ENCODE measurements around the gene MLXIP.

MLXIP gene

DNA sequence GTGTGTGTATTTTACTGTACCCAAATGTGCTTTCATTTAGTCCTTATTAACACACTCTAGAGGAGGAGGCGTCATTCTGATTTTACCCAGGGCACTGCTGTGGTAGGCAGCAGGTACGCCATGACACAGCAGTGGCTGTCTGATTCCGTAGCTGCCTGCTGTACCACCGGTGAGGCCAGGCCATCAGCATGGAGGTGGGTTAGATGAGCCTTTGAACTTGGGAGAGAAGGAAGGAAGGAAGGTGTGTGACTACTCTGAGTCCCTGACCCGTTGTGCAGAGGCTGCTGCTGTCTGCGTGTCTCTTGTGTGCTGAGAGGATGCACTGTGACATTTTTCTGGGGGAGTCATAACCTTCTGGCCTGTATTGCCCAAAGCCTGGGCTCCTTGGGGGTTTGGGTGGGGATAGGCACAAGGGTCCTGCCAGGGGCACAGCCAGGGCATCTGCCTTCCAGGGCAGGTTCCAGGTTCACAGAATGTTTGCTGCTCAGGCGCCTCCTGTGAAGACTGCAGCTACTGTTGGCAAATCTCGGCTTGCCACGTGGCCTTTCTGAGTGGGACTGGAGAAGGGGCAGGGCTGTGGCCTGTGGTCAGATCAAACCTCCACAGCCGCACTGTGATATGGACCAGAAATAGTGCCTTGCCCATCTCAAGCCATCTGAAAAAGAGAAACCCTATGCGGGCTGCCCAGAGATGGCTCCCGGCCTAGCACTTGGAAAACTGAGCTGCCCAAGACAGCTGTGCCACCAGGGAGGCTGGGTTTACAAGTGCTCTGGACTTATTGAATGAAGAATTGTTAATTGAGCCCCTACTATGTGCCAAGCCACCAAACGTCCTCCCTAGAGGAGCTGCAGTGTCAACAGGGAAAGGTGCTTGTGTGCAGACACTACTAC lies 47.1 kb downstream of the MLXIP start:
- WGBS, 2 experiments = 94% methylated on average over 13 of the region's 13 CpGs
- no peak overlapping the region for H3K27ac ChIP-seq (ENCODE audit: insufficient read depth, low read depth, low read length, poor library complexity, severe bottlenecking)

DNA sequence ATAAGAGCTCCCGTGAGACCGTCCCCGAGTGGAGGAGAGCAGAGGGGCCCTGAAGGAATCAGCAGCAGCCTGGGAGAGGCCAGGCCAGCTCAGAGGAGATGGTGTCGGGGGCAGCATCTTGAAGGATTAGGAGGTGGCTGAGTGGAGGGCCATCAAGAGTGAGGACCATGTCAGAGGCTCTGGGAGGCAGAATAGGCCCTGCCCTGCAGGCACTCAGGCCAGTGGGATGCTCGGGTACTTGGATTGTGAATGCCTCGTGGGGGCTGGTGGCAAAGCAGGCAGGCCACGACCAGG lies 47.7 kb downstream of the MLXIP start:
- Histone ChIP-seq H3K36me3 (ENCODE audit: control insufficient read depth, insufficient read depth, low read length) (no peaks in the 10 kb centered on the region), H3K4me3 (ENCODE audit: insufficient read depth, low read depth, low read length) (no peak overlapping the region), H3K27ac (ENCODE audit: insufficient read depth, low read depth, low read length, poor library complexity, severe bottlenecking) (no peak overlapping the region), H3K9me3 (ENCODE audit: control insufficient read depth, low read length) (no peaks in the 10 kb centered on the region), H3K4me1 (ENCODE audit: control insufficient read depth, insufficient read depth, low read length) (no peaks in the 10 kb centered on the region), H3K27me3 (ENCODE audit: control insufficient read depth, insufficient read depth, low read length, poor library complexity, severe bottlenecking) (no peaks in the 10 kb centered on the region)
- WGBS, 2 experiments = 89 to 91% methylated on average over 7 of the region's 7 CpGs

More for the DNA sequence above, 47.1 kb downstream of the MLXIP start:
- no peak overlapping the region for H3K4me3 ChIP-seq (ENCODE audit: insufficient read depth, low read depth, low read length)
- no peaks in the 10 kb centered on the region for H3K9me3 ChIP-seq (ENCODE audit: control insufficient read depth, low read length)
- H3K36me3 ChIP-seq (ENCODE audit: control insufficient read depth, insufficient read depth, low read length) = no peaks in the 10 kb centered on the region
- H3K27me3 ChIP-seq (ENCODE audit: control insufficient read depth, insufficient read depth, low read length, poor library complexity, severe bottlenecking) = no peaks in the 10 kb centered on the region
- no peaks in the 10 kb centered on the region for H3K4me1 ChIP-seq (ENCODE audit: control insufficient read depth, insufficient read depth, low read length)

- WGBS, 2 experiments = 91% methylated on average over 15 of the region's 15 CpGs
- no peaks in the 10 kb centered on the region for H3K36me3 ChIP-seq (ENCODE audit: control insufficient read depth, insufficient read depth, low read length)
- H3K4me1 ChIP-seq (ENCODE audit: control insufficient read depth, insufficient read depth, low read length) = no peaks in the 10 kb centered on the region
- no peak overlapping the region for H3K27ac ChIP-seq (ENCODE audit: insufficient read depth, low read depth, low read length, poor library complexity, severe bottlenecking)
- no peaks in the 10 kb centered on the region for H3K27me3 ChIP-seq (ENCODE audit: control insufficient read depth, insufficient read depth, low read length, poor library complexity, severe bottlenecking)
- no peaks in the 10 kb centered on the region for H3K9me3 ChIP-seq (ENCODE audit: control insufficient read depth, low read length)
- H3K4me3 ChIP-seq (ENCODE audit: insufficient read depth, low read depth, low read length) = no peak overlapping the region
Measured at GRCh38 chr12:122126713-122127597, 48.4 kb downstream of the MLXIP start.

- Histone ChIP-seq H3K9me3 (ENCODE audit: control insufficient read depth, low read length) (no peaks in the 10 kb centered on the region), H3K4me3 (ENCODE audit: insufficient read depth, low read depth, low read length) (no peak overlapping the region), H3K4me1 (ENCODE audit: control insufficient read depth, insufficient read depth, low read length) (no peaks in the 10 kb centered on the region), H3K27me3 (ENCODE audit: control insufficient read depth, insufficient read depth, low read length, poor library complexity, severe bottlenecking) (no peaks in the 10 kb centered on the region), H3K36me3 (ENCODE audit: control insufficient read depth, insufficient read depth, low read length) (no peaks in the 10 kb centered on the region), H3K27ac (ENCODE audit: insufficient read depth, low read depth, low read length, poor library complexity, severe bottlenecking) (no peak overlapping the region)
- WGBS, 2 experiments = 93 to 95% methylated on average over 13 of the region's 13 CpGs
Measured at GRCh38 chr12:122127839-122128238, 49.3 kb downstream of the MLXIP start.

- no peaks in the 10 kb centered on the region for H3K4me1 ChIP-seq (ENCODE audit: control insufficient read depth, insufficient read depth, low read length)
- no peak overlapping the region for H3K27ac ChIP-seq (ENCODE audit: insufficient read depth, low read depth, low read length, poor library complexity, severe bottlenecking)
- H3K27me3 ChIP-seq (ENCODE audit: control insufficient read depth, insufficient read depth, low read length, poor library complexity, severe bottlenecking) = no peaks in the 10 kb centered on the region
- no peaks in the 10 kb centered on the region for H3K36me3 ChIP-seq (ENCODE audit: control insufficient read depth, insufficient read depth, low read length)
- H3K9me3 ChIP-seq (ENCODE audit: control insufficient read depth, low read length) = no peaks in the 10 kb centered on the region
- 95 to 96% methylated on average over 5 of the region's 5 CpGs for WGBS, 2 experiments
- H3K4me3 ChIP-seq (ENCODE audit: insufficient read depth, low read depth, low read length) = no peak overlapping the region
Measured at GRCh38 chr12:122128481-122128880, 49.9 kb downstream of the MLXIP start.

DNA sequence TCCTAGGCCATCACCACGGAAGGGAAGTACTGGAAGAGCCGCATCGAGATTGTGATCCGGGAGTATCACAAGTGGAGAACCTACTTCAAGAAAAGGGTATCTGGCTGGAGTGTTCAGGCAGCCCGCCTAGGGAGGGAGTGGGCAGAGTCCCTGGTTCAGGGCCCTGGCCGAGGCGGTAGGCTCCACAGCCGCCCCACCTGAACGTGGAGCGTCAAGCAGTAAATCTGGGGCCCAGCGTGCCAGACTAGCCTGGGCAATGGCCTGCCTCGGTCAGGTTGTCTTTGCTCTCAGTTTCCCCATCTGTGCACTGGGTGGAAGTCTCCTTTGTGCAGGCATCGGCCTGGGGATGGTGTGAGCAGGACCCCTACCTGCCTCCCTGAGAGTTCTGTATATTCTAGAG lies 50.6 kb downstream of the MLXIP start:
- Histone ChIP-seq H3K4me3 (ENCODE audit: insufficient read depth, low read depth, low read length) (no peak overlapping the region), H3K9me3 (ENCODE audit: control insufficient read depth, low read length) (no peaks in the 10 kb centered on the region), H3K4me1 (ENCODE audit: control insufficient read depth, insufficient read depth, low read length) (no peaks in the 10 kb centered on the region), H3K36me3 (ENCODE audit: control insufficient read depth, insufficient read depth, low read length) (no peaks in the 10 kb centered on the region), H3K27me3 (ENCODE audit: control insufficient read depth, insufficient read depth, low read length, poor library complexity, severe bottlenecking) (no peaks in the 10 kb centered on the region), H3K27ac (ENCODE audit: insufficient read depth, low read depth, low read length, poor library complexity, severe bottlenecking) (no peak overlapping the region)
- 94 to 95% methylated on average over 13 of the region's 13 CpGs for WGBS, 2 experiments

DNA sequence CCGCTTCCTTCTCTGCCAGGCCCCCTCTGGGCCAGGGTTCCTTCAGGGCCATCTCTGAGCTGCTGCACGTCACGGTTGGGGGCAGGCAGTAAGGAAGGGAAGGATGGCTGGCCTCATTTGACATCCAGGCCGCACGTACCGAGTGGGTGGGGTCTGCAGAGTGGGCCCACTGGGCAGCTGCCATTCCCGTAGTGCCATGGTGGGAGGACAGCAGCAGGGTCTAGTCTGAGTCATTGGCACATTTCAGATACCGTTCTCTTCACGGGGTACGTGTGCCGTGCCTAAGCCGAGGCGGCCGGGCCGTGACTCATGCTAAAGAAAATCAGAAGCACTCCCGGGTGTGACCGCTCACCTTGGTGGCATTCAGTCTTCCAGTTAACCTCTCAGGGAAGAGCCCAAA lies 51.6 kb downstream of the MLXIP start:
- Histone ChIP-seq H3K27ac (ENCODE audit: insufficient read depth, low read depth, low read length, poor library complexity, severe bottlenecking) (no peak overlapping the region), H3K36me3 (ENCODE audit: control insufficient read depth, insufficient read depth, low read length) (no peaks in the 10 kb centered on the region), H3K27me3 (ENCODE audit: control insufficient read depth, insufficient read depth, low read length, poor library complexity, severe bottlenecking) (no peaks in the 10 kb centered on the region), H3K4me3 (ENCODE audit: insufficient read depth, low read depth, low read length) (no peak overlapping the region), H3K4me1 (ENCODE audit: control insufficient read depth, insufficient read depth, low read length) (no peaks in the 10 kb centered on the region), H3K9me3 (ENCODE audit: control insufficient read depth, low read length) (no peaks in the 10 kb centered on the region)
- WGBS, 2 experiments = 92 to 93% methylated on average over 17 of the region's 17 CpGs

DNA sequence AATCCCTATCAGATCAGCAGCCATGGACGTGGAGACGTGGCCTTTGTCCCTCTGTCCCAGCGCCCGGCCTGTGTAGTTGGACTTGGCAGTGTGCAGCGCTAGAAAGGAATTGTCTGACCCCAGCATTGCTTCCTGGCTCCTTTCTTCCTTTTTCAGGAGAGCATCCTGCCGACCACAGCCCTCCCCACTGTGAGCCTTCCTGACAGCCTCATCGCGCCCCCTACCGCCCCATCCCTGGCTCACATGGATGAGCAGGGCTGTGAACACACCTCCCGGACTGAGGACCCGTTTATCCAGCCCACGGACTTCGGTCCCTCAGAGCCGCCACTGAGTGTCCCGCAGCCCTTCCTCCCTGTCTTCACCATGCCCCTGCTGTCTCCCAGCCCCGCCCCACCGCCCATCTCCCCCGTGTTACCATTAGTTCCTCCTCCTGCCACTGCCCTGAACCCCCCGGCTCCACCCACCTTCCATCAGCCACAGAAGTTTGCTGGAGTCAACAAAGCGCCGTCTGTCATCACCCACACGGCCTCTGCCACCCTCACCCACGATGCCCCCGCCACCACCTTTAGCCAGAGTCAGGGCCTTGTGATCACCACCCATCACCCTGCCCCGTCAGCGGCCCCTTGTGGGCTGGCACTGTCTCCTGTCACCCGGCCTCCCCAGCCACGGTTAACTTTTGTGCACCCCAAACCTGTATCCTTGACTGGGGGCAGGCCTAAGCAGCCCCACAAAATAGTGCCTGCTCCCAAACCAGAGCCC lies 54.8 kb downstream of the MLXIP start:
- no peaks in the 10 kb centered on the region for H3K36me3 ChIP-seq (ENCODE audit: control insufficient read depth, insufficient read depth, low read length)
- H3K4me1 ChIP-seq (ENCODE audit: control insufficient read depth, insufficient read depth, low read length) = no peaks in the 10 kb centered on the region
- H3K9me3 ChIP-seq (ENCODE audit: control insufficient read depth, low read length) = no peaks in the 10 kb centered on the region
- no peaks in the 10 kb centered on the region for H3K27me3 ChIP-seq (ENCODE audit: control insufficient read depth, insufficient read depth, low read length, poor library complexity, severe bottlenecking)
- WGBS, 2 experiments = 88 to 89% methylated on average over 28 of the region's 28 CpGs
- no peak overlapping the region for H3K4me3 ChIP-seq (ENCODE audit: insufficient read depth, low read depth, low read length)
- no peak overlapping the region for H3K27ac ChIP-seq (ENCODE audit: insufficient read depth, low read depth, low read length, poor library complexity, severe bottlenecking)

DNA sequence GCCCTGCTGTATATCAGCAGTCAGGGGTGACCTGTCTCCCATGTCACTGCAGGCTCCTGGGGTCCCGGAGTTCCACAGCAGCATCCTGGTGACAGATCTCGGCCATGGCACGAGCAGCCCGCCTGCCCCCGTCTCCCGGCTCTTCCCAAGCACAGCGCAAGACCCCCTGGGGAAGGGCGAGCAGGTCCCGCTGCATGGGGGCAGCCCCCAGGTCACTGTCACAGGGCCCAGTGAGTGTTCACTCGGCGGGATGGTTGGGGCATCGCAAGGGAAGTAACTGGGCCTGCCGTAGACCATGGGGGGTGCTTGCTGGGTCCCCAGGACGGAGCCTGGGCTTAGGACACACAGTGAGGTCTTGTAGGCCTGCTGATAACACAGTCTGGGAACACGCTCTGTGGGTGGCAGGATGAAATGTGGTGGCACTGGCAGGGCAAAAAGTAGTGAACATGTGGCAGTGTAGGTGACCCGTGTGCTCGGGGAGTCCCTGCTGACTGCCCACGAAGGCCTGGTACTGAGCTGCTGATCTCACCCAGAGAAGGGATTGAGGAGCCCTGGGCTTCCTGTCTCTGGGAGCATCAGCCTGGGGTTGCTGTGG lies 57.0 kb downstream of the MLXIP start:
- no peaks in the 10 kb centered on the region for H3K36me3 ChIP-seq (ENCODE audit: control insufficient read depth, insufficient read depth, low read length)
- H3K4me3 ChIP-seq (ENCODE audit: insufficient read depth, low read depth, low read length) = no peak overlapping the region
- no peaks in the 10 kb centered on the region for H3K4me1 ChIP-seq (ENCODE audit: control insufficient read depth, insufficient read depth, low read length)
- no peak overlapping the region for H3K27ac ChIP-seq (ENCODE audit: insufficient read depth, low read depth, low read length, poor library complexity, severe bottlenecking)
- H3K27me3 ChIP-seq (ENCODE audit: control insufficient read depth, insufficient read depth, low read length, poor library complexity, severe bottlenecking) = no peaks in the 10 kb centered on the region
- no peaks in the 10 kb centered on the region for H3K9me3 ChIP-seq (ENCODE audit: control insufficient read depth, low read length)
- 95 to 97% methylated on average over 18 of the region's 18 CpGs for WGBS, 2 experiments
